ENCODE results near the gene KIF1C.
"Not testable (repeated sequence)": the region's sequence is repeated elsewhere in the genome, so short reads cannot be mapped to it uniquely, and the experiment has no call there.

The KIF1C gene

GRCh38 chr17:5065227-5065744, 67.5 kb downstream of the KIF1C start:
- H3K36me3 ChIP-seq (ENCODE audit: control insufficient read depth, insufficient read depth, low read length, severe bottlenecking), result no peaks in the 10 kb centered on the region
- H3K9me3 ChIP-seq (ENCODE audit: control insufficient read depth, low read length), result no peaks in the 10 kb centered on the region
- peak; percentile 8 for DNase-seq (ENCODE audit: low read depth)
- no peak overlapping the region for H3K4me3 ChIP-seq (ENCODE audit: low read length)
- no peak overlapping the region for H3K9ac ChIP-seq (ENCODE audit: low read length)
- H3K4me1 ChIP-seq (ENCODE audit: control insufficient read depth, insufficient read depth, low read length), result no peaks in the 10 kb centered on the region
- H3K27me3 ChIP-seq (replicated peaks; ENCODE audit: control insufficient read depth, insufficient read depth, low read length), result no peaks in the 10 kb centered on the region

- H3K9ac ChIP-seq (ENCODE audit: low read length), result no peak overlapping the region
- H3K36me3 ChIP-seq (ENCODE audit: control insufficient read depth, insufficient read depth, low read length, severe bottlenecking), result no peaks in the 10 kb centered on the region
- no peak overlapping the region for H3K4me3 ChIP-seq (ENCODE audit: low read length)
- DNase-seq (ENCODE audit: low read depth), result peak; percentile 21
- H3K9me3 ChIP-seq (ENCODE audit: control insufficient read depth, low read length), result no peaks in the 10 kb centered on the region
- H3K4me1 ChIP-seq (ENCODE audit: control insufficient read depth, insufficient read depth, low read length), result no peaks in the 10 kb centered on the region
- peaks cover 8% of the 10 kb centered on the region for H3K27me3 ChIP-seq (replicated peaks; ENCODE audit: control insufficient read depth, insufficient read depth, low read length)
Observed at GRCh38 chr17:5068236-5068635, 70.5 kb downstream of the KIF1C start.

GRCh38 chr17:5069724-5070123, 72.0 kb downstream of the KIF1C start:
- Histone ChIP-seq H3K27me3 (replicated peaks; ENCODE audit: control insufficient read depth, insufficient read depth, low read length) (peaks cover 12% of the 10 kb centered on the region), H3K4me1 (ENCODE audit: control insufficient read depth, insufficient read depth, low read length) (no peaks in the 10 kb centered on the region), H3K36me3 (ENCODE audit: control insufficient read depth, insufficient read depth, low read length, severe bottlenecking) (no peaks in the 10 kb centered on the region), H3K9ac (ENCODE audit: low read length) (no peak overlapping the region), H3K4me3 (ENCODE audit: low read length) (no peak overlapping the region), H3K9me3 (ENCODE audit: control insufficient read depth, low read length) (no peaks in the 10 kb centered on the region)
- DNase-seq (ENCODE audit: low read depth), result no peak

- DNase-seq (ENCODE audit: low read depth); H3K36me3 ChIP-seq (ENCODE audit: control insufficient read depth, insufficient read depth, low read length, severe bottlenecking); H3K9me3 ChIP-seq (ENCODE audit: control insufficient read depth, low read length); H3K4me3 ChIP-seq (ENCODE audit: low read length); H3K9ac ChIP-seq (ENCODE audit: low read length): not testable (repeated sequence)
- Histone ChIP-seq H3K4me1 (ENCODE audit: control insufficient read depth, insufficient read depth, low read length) (peaks cover 13% of the 10 kb centered on the region), H3K27me3 (replicated peaks; ENCODE audit: control insufficient read depth, insufficient read depth, low read length) (peaks cover 12% of the 10 kb centered on the region)
Observed at GRCh38 chr17:5075472-5075871, 77.7 kb downstream of the KIF1C start.

GRCh38 chr17:5077275-5077674, 79.5 kb downstream of the KIF1C start:
- DNase-seq (ENCODE audit: low read depth); H3K36me3 ChIP-seq (ENCODE audit: control insufficient read depth, insufficient read depth, low read length, severe bottlenecking); H3K9me3 ChIP-seq (ENCODE audit: control insufficient read depth, low read length); H3K27me3 ChIP-seq (replicated peaks; ENCODE audit: control insufficient read depth, insufficient read depth, low read length); H3K9ac ChIP-seq (ENCODE audit: low read length): not testable (repeated sequence)
- H3K4me1 ChIP-seq (ENCODE audit: control insufficient read depth, insufficient read depth, low read length), result peaks cover 13% of the 10 kb centered on the region
- peak overlapping the region; percentile 90 for H3K4me3 ChIP-seq (ENCODE audit: low read length)

GRCh38 chr17:5077781-5078105, 80.0 kb downstream of the KIF1C start:
- DNase-seq (ENCODE audit: low read depth), result no peak
- Histone ChIP-seq H3K4me3 (ENCODE audit: low read length) (peak overlapping the region; percentile 90), H3K4me1 (ENCODE audit: control insufficient read depth, insufficient read depth, low read length) (peaks cover 13% of the 10 kb centered on the region)

More at GRCh38 chr17:5077781-5078105, 80.0 kb downstream of the KIF1C start:
- Histone ChIP-seq H3K27me3 (replicated peaks; ENCODE audit: control insufficient read depth, insufficient read depth, low read length) (peaks cover 3% of the 10 kb centered on the region), H3K9ac (ENCODE audit: low read length) (peak overlapping the region; percentile 81), H3K36me3 (ENCODE audit: control insufficient read depth, insufficient read depth, low read length, severe bottlenecking) (no peaks in the 10 kb centered on the region), H3K9me3 (ENCODE audit: control insufficient read depth, low read length) (no peaks in the 10 kb centered on the region)
